Fibroblast of the conjunctiva (primary cell): Measurements from ENCODE around the gene TIMM10.
"Not testable (repeated sequence)": the region's sequence is repeated elsewhere in the genome, so short reads cannot be mapped to it uniquely, and the experiment has no call there.

ENCODE experiments used
- DNase-seq: peaks from one replicate; pipeline ENCODE4 v3.0.0-alpha.2; 2010; ENCODE audit warnings: low read depth

TIMM10 gene

GRCh38 chr11:57541169-57541568 is 10.6 kb upstream of the TIMM10 start:
- DNase-seq, result no peak

DNA sequence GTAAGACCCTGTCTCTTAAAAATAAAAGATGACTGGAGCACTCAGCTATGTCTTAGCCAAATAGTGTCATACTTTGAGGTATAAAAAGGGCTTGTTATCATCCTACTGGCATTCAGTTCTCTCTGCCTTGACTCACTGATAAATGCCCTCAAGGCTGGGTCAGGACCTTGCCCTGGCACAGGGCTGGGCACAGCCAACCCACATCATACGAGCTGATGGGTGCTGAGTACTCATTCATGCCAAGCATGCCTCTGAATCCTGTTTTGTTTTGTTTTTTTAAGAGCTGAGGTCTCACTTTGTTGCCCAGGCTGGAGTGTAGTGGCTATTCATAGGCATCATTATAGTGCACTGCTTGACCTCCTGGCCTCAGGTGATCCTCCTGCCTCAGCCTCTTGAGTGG is 8.8 kb upstream of the TIMM10 start:
- DNase-seq, result no peak

DNA sequence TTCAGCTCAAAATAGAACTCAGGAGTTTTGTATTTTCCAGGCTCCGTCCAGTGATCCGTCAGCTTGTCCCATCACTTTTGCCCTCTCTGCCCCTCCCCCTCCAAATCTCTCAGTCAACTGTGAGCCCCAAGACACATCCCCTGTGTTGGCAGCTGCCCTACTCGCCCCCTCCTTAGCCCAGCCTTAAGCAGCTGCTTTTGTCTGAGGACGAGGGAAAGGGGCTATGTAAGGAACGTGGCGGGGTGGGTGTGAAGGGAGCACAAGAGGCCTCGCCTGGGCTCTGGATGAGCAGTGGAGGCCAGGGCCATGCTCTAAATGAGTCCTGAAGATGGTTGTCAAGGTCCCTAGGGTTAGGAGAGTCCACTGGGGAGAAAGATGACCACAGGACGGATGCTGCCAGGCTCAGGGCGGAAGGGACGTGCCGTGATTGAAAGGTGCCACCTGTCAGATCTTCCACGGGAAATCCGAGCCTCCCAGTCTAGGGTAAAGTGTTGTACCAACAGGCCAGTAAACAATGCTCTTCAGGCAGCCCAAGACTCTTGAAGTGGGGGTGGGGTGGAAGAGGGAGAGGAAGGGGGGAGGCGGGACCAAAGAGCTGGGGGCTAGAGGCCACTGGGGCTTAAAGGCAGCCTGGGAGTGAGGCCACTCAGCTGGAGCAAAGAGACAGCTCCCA is 6.5 kb upstream of the TIMM10 start, which contains the start of gene SMTNL1:
Gene SMTNL1, plus strand, starts transcription at position 649 of the 673 bp plus-strand sequence. CDS start 5,048 bp downstream, outside the sequence.
- DNase-seq, result no peak

DNA sequence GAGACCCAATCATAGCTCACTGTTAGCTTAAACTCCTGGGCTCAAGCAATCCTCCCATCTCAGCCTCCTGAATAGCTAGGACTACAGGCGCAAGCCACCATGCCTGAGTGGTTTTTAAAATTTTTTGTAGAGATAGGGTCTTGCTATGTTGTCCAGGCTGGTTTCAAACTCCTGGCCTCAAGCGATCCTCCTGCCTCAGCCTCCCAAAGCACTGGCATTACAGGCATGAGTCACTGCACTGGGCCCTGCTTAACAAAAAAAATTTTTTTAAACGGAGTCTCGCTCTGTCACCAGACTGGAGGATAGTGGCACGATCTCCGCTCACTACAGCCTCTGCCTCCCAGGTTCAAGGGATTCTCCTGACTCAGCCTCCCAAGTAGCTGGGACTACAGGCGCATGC is 3.9 kb upstream of the TIMM10 start:
- DNase-seq, result not testable (repeated sequence)

DNA sequence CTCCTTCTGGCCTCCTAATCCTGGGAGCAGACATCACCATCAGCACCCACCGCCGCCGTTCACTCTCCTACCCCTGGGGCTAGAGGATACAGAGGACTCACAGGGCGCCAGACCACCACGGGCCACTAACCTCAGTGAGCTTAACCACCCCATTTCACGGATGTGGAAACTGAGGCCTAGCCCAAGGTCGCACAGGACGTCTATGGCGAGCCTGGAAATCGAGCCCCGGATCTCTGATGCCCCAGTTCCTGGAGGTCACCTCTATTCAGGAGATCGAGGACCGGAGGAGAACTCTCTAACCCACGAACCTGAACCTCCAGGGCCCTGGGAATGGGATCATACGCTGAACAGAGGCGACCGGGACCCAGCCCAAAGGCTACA is 349 bp downstream of the TIMM10 start:
- no peak for DNase-seq

GRCh38 chr11:57529012-57529411 is 1.5 kb downstream of the TIMM10 start:
- no peak for DNase-seq

DNA sequence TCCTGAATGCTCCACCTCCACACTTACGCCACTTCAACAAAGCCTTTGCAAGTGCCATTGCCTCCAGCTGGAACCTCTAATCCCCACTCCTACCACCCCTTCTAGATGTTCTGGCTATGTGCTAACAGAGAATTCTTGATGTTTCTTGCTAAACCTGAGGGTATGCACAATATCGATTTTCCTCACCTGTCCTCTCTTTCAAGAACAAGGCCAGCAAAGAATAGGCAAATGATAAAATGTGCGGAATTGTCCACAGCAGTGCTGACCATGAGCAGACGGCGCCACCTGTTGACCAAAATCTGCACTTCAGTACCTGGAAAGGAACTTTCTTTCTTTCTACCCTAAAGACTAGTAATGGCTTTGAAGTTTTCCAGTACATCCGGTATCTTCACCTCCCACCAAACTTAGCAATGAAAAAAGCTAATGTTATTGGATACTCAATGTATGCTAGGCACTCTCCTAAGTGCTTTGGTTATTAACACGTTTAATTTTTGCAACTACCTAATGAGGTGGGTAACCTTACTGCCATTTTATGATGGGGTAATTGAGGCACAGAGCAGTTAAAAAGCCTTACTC is 3.4 kb downstream of the TIMM10 start:
- DNase-seq, result peak; percentile 45

- no peak for DNase-seq
Measured at GRCh38 chr11:57523419-57523818, 7.1 kb downstream of the TIMM10 start.

DNA sequence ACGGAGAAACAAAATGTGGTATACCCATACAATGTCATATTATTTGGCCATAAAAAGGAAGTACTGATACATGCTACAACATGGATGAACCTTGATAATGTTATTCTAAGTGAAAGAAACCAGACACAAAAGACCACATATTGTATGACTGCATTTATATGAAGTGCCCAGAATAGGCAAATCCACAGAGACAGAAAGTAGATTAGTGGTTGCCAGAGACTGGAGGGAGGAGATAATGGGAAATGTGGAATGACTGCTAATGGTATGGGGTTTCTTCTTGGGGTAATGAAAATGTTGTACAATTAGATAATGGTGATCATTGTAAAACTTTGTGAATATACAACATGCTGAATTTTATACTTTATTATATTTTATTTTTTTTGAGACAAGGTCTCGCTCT is 9.4 kb downstream of the TIMM10 start:
- DNase-seq, result no peak

GRCh38 chr11:57516061-57516443 is 14.5 kb downstream of the TIMM10 start:
- DNase-seq, result no peak

GRCh38 chr11:57515332-57516060 is 15.1 kb downstream of the TIMM10 start, which contains the start of gene SLC43A1:
Gene SLC43A1 (minus strand): TSS chr11:57515702. CDS start chr11:57514111, 1,591 bp downstream.
- no peak for DNase-seq

DNA sequence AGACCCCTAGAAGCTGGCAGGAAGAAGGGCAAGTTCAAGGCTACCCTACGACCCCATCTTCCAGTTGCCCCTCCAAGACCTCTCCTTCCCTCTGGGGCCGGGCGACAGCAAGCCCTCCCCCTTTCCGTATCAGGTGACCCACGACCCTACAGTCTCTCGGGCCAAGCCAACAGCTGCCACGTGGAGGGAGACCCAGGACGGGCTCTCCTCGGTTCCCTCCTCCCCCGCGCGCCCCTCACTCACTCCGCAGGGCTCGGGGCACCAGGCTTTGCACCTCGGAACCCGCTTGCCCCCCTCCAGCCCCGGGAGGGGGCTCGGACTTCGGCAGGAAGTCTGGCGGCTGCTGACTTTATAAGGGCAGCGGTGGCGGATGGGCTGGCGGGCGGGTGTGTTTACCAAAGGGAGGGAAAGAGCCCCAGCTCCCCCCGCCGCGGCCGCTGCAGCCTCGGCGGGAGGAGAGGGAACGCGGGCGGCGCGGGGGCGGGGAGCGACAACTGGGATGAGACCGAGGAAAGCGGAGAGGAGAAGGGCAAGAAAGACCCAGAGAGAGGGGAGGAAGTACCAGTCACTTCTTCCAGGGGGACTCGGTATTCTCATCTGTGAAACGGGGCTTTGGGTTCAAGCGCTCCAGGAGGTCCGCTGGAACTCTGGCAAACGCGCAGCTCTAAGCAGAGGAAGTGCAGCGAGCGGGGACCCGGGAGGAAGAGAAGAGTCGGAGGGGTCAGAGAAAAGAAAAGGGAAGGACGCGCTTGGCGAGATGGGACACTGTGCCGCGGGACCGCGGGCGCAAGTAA is 15.8 kb downstream of the TIMM10 start:
- DNase-seq, result no peak

DNA sequence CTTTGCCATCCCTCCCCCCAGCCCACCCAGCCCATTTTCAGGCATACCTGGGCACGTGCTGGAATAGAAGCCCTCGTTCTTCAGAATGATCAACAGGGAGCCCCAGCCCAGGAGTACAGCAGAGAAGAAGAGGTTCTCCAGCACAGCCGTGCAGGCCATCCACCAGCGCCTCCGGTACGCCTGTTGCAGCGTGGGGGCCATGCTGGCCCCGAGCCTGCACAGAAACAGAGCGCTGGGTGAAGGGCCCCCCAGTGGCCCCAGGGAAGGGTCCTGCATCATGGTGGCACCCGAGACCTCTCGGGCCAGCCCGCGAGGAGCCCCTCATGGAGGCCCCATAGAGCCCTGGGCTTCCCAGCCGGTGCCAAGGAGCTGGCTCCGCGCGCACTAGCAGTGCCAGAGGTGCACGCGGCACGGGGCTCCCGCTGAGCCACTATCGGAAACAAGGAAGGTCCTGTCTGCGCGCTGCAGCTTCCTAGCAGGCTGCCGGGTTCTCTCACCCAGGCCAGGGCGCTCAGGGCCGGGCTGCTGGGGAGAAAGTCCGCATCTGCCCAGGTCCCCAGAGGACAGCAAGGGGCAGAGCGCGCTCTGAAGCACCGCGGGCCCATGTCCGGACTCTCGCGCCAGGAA is 16.5 kb downstream of the TIMM10 start:
- DNase-seq, result no peak

- DNase-seq, result no peak
Measured at GRCh38 chr11:57513452-57513795, 17.1 kb downstream of the TIMM10 start.

DNA sequence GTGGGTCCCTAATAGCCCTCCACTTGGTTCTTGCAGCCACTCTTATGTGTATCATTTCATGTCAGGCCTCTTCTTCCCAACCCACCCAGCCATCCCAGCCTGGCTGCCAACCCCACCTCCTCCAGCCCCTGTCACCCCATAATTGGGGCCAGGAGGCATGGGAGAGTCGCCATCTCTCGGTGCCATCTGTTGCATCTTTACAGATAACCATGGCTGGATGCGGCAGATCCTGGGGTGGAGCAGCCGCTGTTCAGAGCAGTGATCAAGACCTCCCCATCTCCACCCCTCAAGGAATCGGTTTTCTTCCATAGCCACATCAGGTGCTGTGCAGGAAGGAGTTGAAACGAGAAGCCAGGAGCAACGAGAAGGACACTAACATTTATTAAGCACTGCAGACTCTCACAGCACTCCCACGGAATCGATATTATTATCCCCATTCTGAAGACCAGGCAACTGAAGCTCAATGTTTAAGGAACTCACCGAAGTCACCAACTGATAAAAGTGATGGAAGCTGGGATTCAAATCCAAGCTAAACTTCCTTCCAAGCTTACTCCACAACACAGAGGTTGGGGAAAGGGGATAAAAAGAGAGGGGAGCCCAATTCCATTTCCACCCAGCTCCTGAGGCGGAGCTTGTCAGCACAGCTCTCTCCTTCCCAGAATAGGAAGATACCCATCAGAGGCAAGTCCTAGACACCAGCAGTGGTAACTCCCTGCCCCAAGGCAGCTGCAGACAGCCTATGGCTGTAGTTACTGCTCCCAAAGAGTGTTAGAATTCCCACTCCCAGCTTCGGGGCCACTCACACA is 17.7 kb downstream of the TIMM10 start:
- DNase-seq, result no peak

GRCh38 chr11:57511741-57512430 is 18.7 kb downstream of the TIMM10 start:
- no peak for DNase-seq

DNA sequence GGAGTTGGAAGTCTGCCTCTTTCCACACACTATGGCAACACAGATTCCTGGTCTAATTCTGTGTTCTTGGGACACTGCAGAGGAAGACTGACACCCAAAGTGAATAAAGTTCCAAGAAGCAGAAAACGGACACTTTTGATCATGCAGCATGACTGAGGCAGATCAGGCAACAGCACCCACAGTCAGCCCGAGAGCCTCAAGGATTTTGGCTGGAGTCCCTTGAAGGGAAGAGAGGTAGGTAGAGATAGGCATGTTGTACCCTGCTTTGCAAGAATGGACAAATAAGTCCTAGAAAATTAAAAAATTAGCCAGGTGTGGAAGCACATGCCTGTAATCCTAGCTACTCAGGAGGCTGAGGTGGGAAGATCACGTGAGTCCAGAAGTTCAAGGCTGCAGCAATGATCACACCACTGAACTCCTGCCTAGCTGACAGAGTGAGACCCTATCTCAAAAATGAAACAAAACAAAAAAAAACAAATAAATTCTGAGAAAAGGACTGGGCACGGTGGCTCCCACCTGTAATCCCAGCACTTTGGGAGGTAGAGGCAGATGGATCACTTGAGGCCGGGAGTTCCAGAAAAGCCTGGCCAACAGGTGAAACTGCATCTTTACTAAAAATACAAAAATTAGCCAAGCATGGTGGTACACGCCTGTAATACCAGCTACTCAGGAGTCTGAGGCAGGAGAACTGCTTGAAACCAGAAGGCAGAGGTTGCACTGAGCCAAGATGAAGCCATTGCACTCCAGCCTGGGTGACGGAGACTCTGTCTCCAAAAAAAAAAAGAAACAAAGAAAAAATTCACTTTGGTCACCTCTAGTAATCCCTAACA is 22.0 kb downstream of the TIMM10 start:
- DNase-seq, result no peak

- no peak for DNase-seq
Measured at GRCh38 chr11:57506522-57506921, 24.0 kb downstream of the TIMM10 start.

DNA sequence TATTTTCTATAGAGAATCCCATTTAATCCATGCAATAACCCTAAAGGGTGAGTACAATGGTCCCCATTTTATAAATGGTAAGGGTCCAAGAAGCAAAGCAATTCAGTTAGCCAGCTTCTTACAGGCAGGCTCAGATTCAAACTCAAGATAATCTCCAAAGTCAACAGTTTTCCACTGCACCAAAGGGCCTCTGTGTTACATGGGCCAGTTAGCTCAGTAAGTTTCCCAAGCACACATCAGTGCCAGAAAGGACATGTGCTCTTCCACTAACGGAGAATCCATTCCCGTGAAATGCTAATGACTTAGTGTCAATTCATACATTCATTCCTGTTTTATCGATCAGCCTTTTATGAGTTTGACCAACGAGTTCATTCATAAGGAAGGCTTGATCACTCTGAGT is 26.0 kb downstream of the TIMM10 start:
- no peak for DNase-seq

DNA sequence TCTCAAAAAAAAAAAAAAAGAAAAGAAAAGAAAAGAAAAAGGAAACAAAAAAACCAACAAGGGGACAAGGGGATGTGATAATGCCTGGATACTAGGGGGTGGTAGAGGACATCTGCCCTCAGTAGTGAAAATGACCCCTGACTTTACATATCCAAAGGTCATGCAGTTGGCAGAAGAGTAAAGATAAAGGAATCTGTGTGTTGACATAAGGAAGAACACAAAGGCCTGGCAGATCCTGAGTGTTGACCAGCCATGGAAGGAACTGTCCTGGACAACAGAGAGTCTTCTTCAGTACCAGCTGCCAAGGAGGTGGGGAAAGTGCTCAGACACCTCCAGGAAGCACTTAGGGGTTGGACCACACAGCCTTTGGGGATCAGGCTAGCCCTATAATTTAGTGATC is 27.7 kb downstream of the TIMM10 start:
- no peak for DNase-seq
